ENCODE measurements around the gene SRSF3. TPM values are rescaled to one million over a fixed set of nuclear protein-coding genes. Genes with fewer than 3 reads are reported as not detected.

SRSF3 gene
- polyA plus RNA-seq, 1 experiment, result 423 TPM

DNA sequence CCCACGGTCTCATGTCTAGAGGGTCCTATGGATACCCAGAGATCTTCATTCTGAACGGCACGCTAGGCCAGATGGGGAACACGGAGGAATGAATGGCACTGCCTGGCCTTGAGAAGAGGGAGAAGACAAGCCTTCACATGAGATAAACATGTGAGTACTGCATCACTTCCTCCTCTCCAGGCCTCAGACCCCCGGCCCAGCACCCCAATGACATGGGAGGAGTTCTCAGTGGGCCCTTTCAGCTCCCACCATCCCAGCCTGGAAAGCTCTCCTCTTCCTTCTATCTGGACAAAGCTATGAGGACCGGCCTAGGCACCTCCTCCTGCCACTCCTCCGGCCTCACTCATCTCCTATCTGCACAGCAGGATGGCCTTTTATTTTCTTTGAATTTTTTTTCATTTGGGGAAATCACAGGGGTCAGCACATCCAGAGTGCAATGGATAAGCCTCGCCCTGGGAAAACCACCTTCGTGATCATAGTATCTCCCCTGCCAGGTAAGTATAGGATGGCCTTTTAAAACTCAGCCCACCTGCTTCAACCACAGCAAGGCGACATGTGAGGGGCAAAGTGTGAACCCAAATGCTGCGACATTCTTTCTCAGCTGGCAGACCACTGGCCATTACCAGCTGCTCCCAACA, 45.1 kb downstream of the SRSF3 start:
- H3K9me3 ChIP-seq (ENCODE audit: control insufficient read depth, insufficient read depth, low read length), result no peaks in the 10 kb centered on the region
- H3K4me3 ChIP-seq (ENCODE audit: low read depth, low read length), result no peak overlapping the region
- H3K27ac ChIP-seq (ENCODE audit: low read depth, low read length), result no peak overlapping the region
- CTCF ChIA-PET, result interaction anchor here (1.4 kb wide), 1 partner anchor 24 kb away, joined by 3 read pairs; no protein-coding TSS in a partner anchor
- DNase-seq (ENCODE audit: low read depth, low spot score), result no peak
- POLR2A ChIA-PET, result no interaction called here
- TF ChIP-seq, protein P1, sequence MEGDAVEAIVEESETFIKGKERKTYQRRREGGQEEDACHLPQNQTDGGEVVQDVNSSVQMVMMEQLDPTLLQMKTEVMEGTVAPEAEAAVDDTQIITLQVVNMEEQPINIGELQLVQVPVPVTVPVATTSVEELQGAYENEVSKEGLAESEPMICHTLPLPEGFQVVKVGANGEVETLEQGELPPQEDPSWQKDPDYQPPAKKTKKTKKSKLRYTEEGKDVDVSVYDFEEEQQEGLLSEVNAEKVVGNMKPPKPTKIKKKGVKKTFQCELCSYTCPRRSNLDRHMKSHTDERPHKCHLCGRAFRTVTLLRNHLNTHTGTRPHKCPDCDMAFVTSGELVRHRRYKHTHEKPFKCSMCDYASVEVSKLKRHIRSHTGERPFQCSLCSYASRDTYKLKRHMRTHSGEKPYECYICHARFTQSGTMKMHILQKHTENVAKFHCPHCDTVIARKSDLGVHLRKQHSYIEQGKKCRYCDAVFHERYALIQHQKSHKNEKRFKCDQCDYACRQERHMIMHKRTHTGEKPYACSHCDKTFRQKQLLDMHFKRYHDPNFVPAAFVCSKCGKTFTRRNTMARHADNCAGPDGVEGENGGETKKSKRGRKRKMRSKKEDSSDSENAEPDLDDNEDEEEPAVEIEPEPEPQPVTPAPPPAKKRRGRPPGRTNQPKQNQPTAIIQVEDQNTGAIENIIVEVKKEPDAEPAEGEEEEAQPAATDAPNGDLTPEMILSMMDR (IDR thresholded peaks at IDR 0.05; ENCODE audit: low read depth, low read length), result no peak
- no peaks in the 10 kb centered on the region for H3K27me3 ChIP-seq (ENCODE audit: control insufficient read depth, insufficient read depth, low read length)

GRCh38 chr6:36641543-36641942, 47.4 kb downstream of the SRSF3 start:
- TF ChIP-seq, protein P1 (IDR thresholded peaks at IDR 0.05; ENCODE audit: low read depth, low read length), result no peak
- CTCF ChIA-PET, result interaction anchor here (2.1 kb wide), 1 partner anchor 118 kb away, joined by 8 read pairs; no protein-coding TSS in a partner anchor
- Histone ChIP-seq H3K4me3 (ENCODE audit: low read depth, low read length) (no peak overlapping the region), H3K9me3 (ENCODE audit: control insufficient read depth, insufficient read depth, low read length) (no peaks in the 10 kb centered on the region), H3K27me3 (ENCODE audit: control insufficient read depth, insufficient read depth, low read length) (no peaks in the 10 kb centered on the region), H3K27ac (ENCODE audit: low read depth, low read length) (no peak overlapping the region)
- POLR2A ChIA-PET, result interaction anchor here (0.6 to 0.8 kb wide), 2 partner anchors 37 kb away, joined by 3 to 4 read pairs; partner anchors contain the start of gene CDKN1A
- no peak for DNase-seq (ENCODE audit: low read depth, low spot score)

DNA sequence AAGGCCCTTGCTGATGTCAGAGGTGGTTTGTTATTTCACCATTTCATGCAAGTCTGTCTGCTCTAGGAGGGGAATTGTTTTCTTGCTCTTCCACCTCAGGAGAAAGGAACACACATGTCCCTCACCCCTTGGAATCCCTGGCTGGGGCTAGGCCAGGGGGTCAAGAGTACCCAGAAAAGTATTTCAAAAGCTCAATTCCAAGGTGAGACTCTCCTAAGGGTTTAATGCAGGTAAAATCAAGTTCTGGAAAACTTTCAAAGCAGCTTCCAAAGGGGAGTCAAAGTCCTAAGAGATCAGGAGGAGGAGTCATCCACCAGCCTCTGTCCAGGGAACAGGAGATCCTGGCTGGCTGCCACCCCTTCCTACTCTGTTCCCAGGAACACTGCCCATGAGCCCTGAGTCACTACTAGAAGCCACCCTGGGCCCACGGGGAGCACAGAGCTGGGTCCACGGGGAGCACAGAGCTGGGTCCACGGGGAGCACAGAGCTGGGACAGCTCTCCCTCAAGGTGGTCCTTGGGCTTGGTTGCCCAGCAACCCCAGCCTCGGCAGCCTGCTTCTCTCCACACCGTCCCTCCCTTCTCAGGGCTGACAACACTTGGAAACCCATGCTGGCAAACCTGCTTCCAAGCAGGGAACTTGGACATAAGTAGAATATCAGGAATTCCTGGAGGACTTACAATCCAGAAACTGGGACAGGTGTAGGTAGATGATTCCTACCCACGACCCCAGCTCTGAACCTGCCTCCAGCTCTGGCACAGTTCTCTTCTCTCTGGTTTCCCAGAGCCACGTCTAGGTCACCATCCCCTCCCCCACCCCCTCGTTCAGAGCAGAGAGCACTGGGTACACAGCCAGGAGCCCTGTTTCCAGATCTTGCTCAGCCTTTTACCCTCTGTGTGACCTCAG, 49.0 kb downstream of the SRSF3 start:
- ChIA-PET POLR2A (interaction anchor here (1.2 to 1.7 kb wide), 4 partner anchors 9 to 35 kb away, joined by 4 to 7 read pairs (median 6); partner anchors contain the start of gene CDKN1A), CTCF (interaction anchor here (1.7 to 2.3 kb wide), 3 partner anchors 28 to 116 kb away, joined by 4 to 8 read pairs (median 7); no protein-coding TSS in a partner anchor)
- Histone ChIP-seq H3K27me3 (ENCODE audit: control insufficient read depth, insufficient read depth, low read length) (no peaks in the 10 kb centered on the region), H3K4me3 (ENCODE audit: low read depth, low read length) (no peak overlapping the region), H3K9me3 (ENCODE audit: control insufficient read depth, insufficient read depth, low read length) (no peaks in the 10 kb centered on the region), H3K27ac (ENCODE audit: low read depth, low read length) (peak overlapping the region; percentile 52)
- peak; percentile 48 for DNase-seq (ENCODE audit: low read depth, low spot score)
- TF ChIP-seq, protein P1 (IDR thresholded peaks at IDR 0.05; ENCODE audit: low read depth, low read length), result no peak

DNA sequence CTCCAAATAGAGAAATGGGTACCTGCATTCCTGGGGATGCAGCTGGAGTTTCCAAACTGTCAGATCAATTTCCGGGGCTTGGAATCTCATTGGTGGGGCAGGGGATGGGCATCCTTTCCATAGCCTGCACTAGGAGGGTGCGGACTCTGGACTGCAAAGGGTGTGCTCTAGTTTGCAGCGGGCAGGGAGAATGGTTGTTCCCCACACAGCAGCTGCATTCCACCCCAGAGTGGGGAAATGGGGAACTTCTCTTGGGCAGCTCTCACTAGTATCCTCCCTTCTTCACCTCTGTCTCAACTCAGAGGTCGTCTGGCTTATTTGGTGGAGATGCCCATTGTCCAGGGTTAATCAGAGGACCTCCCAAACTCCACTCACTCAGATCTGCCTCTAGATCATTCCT, 49.8 kb downstream of the SRSF3 start:
- CTCF ChIA-PET, result interaction anchor here (1.2 to 2.3 kb wide), 3 partner anchors 28 to 115 kb away, joined by 4 to 8 read pairs (median 6); no protein-coding TSS in a partner anchor
- Histone ChIP-seq H3K4me3 (ENCODE audit: low read depth, low read length) (no peak overlapping the region), H3K27me3 (ENCODE audit: control insufficient read depth, insufficient read depth, low read length) (no peaks in the 10 kb centered on the region), H3K9me3 (ENCODE audit: control insufficient read depth, insufficient read depth, low read length) (no peaks in the 10 kb centered on the region), H3K27ac (ENCODE audit: low read depth, low read length) (no peak overlapping the region)
- no peak for DNase-seq (ENCODE audit: low read depth, low spot score)
- TF ChIP-seq, protein P1 (IDR thresholded peaks at IDR 0.05; ENCODE audit: low read depth, low read length), result no peak
- POLR2A ChIA-PET, result interaction anchor here (1.2 to 1.7 kb wide), 4 partner anchors 16 to 35 kb away, joined by 4 to 16 read pairs (median 6); partner anchors contain the start of gene CDKN1A

All from AG04450 (cell line).